ENCODE measurements around the gene FAM53A.
"Not testable (repeated sequence)": the region's sequence is repeated elsewhere in the genome, so short reads cannot be mapped to it uniquely, and the experiment has no call there.

Gene FAM53A

DNA sequence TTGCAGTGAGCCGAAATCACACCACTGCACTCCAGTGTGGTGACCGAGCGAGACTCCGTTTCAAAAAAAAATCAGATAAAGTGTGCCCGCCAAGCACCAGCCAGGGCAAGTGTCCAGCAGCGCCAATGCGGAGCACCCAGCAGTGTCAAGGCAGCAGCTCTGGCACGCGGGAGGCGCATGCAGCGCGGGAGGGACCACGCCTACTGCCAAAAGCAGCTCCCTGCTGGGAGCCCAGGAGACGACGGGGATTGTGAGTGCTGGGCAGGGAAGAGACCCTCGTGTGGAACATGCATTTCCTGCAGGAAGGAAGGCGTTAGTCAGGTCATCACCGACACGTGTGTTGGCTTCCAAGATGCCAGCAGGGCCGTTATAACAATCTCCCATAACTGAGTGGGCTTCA, 10.4 kb downstream of the FAM53A start:
- H3K36me3 ChIP-seq (ENCODE audit: control insufficient read depth in 1 of 2, insufficient read depth in 2 of 2, low read length in 2 of 2): no peaks in the 10 kb centered on the region
- H3K9ac ChIP-seq (ENCODE audit: low read depth in 1 of 2, low read length in 2 of 2): no peak overlapping the region
- no peak overlapping the region for H3K4me3 ChIP-seq (ENCODE audit: low read depth in 1 of 2, low read length in 2 of 2)
- no peaks in the 10 kb centered on the region for H3K9me3 ChIP-seq (ENCODE audit: control insufficient read depth in 1 of 2, low read length in 2 of 2)
- no peaks in the 10 kb centered on the region for H3K4me1 ChIP-seq (ENCODE audit: control insufficient read depth in 1 of 2, insufficient read depth in 2 of 2, low read length in 2 of 2)
- H3K27me3 ChIP-seq (ENCODE audit: control insufficient read depth in 1 of 2, insufficient read depth in 2 of 2, low read length in 2 of 2): no peaks in the 10 kb centered on the region
- no peak overlapping the region for H3K27ac ChIP-seq (ENCODE audit: low read depth, low read length)

GRCh38 chr4:1671011-1671410, 13.1 kb downstream of the FAM53A start:
- H3K9me3 ChIP-seq (ENCODE audit: control insufficient read depth in 1 of 2, low read length in 2 of 2); H3K9ac ChIP-seq (ENCODE audit: low read depth in 1 of 2, low read length in 2 of 2); H3K4me3 ChIP-seq (ENCODE audit: low read depth in 1 of 2, low read length in 2 of 2); H3K27ac ChIP-seq (ENCODE audit: low read depth, low read length); H3K36me3 ChIP-seq (ENCODE audit: control insufficient read depth in 1 of 2, insufficient read depth in 2 of 2, low read length in 2 of 2); H3K4me1 ChIP-seq (ENCODE audit: control insufficient read depth in 1 of 2, insufficient read depth in 2 of 2, low read length in 2 of 2); H3K27me3 ChIP-seq (ENCODE audit: control insufficient read depth in 1 of 2, insufficient read depth in 2 of 2, low read length in 2 of 2): not testable (repeated sequence)

DNA sequence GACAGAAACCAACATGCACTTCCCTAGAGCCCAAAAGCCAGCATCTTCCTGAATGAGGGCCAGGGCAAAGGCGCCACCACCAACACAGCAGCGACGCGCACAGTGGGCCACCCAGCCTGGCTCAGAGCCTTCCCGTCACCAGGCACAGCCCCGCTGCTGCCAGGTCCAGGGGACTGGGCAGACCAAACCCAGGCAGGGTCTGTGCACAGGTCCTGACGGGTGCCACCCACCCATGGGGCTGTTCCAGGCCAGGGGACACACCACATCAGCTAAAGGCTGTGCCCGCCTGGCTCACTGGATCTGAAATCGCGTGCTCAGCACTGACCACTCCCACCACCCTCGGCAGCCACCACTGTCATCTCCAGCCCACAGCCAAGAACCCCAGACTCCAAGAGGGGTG, 13.8 kb downstream of the FAM53A start:
- Histone ChIP-seq H3K27me3 (ENCODE audit: control insufficient read depth in 1 of 2, insufficient read depth in 2 of 2, low read length in 2 of 2) (no peaks in the 10 kb centered on the region), H3K4me3 (ENCODE audit: low read depth in 1 of 2, low read length in 2 of 2) (no peak overlapping the region), H3K9me3 (ENCODE audit: control insufficient read depth in 1 of 2, low read length in 2 of 2) (no peaks in the 10 kb centered on the region), H3K9ac (ENCODE audit: low read depth in 1 of 2, low read length in 2 of 2) (no peak overlapping the region), H3K36me3 (ENCODE audit: control insufficient read depth in 1 of 2, insufficient read depth in 2 of 2, low read length in 2 of 2) (no peaks in the 10 kb centered on the region), H3K4me1 (ENCODE audit: control insufficient read depth in 1 of 2, insufficient read depth in 2 of 2, low read length in 2 of 2) (no peaks in the 10 kb centered on the region), H3K27ac (ENCODE audit: low read depth, low read length) (no peak overlapping the region)

GRCh38 chr4:1669850-1670249, 14.3 kb downstream of the FAM53A start:
- Histone ChIP-seq H3K4me1 (ENCODE audit: control insufficient read depth in 1 of 2, insufficient read depth in 2 of 2, low read length in 2 of 2) (no peaks in the 10 kb centered on the region), H3K4me3 (ENCODE audit: low read depth in 1 of 2, low read length in 2 of 2) (no peak overlapping the region), H3K36me3 (ENCODE audit: control insufficient read depth in 1 of 2, insufficient read depth in 2 of 2, low read length in 2 of 2) (no peaks in the 10 kb centered on the region), H3K27me3 (ENCODE audit: control insufficient read depth in 1 of 2, insufficient read depth in 2 of 2, low read length in 2 of 2) (no peaks in the 10 kb centered on the region), H3K9ac (ENCODE audit: low read depth in 1 of 2, low read length in 2 of 2) (no peak overlapping the region), H3K27ac (ENCODE audit: low read depth, low read length) (no peak overlapping the region), H3K9me3 (ENCODE audit: control insufficient read depth in 1 of 2, low read length in 2 of 2) (no peaks in the 10 kb centered on the region)

- H3K9me3 ChIP-seq (ENCODE audit: control insufficient read depth in 1 of 2, low read length in 2 of 2): no peaks in the 10 kb centered on the region
- H3K9ac ChIP-seq (ENCODE audit: low read depth in 1 of 2, low read length in 2 of 2): no peak overlapping the region
- no peaks in the 10 kb centered on the region for H3K27me3 ChIP-seq (ENCODE audit: control insufficient read depth in 1 of 2, insufficient read depth in 2 of 2, low read length in 2 of 2)
- no peaks in the 10 kb centered on the region for H3K4me1 ChIP-seq (ENCODE audit: control insufficient read depth in 1 of 2, insufficient read depth in 2 of 2, low read length in 2 of 2)
- no peaks in the 10 kb centered on the region for H3K36me3 ChIP-seq (ENCODE audit: control insufficient read depth in 1 of 2, insufficient read depth in 2 of 2, low read length in 2 of 2)
- H3K4me3 ChIP-seq (ENCODE audit: low read depth in 1 of 2, low read length in 2 of 2): no peak overlapping the region
- no peak overlapping the region for H3K27ac ChIP-seq (ENCODE audit: low read depth, low read length)
These were observed 14.8 kb downstream of the FAM53A start for GRCh38 chr4:1669270-1669669.

GRCh38 chr4:1668488-1668840, 15.6 kb downstream of the FAM53A start:
- H3K27me3 ChIP-seq (ENCODE audit: control insufficient read depth in 1 of 2, insufficient read depth in 2 of 2, low read length in 2 of 2): no peaks in the 10 kb centered on the region
- H3K9ac ChIP-seq (ENCODE audit: low read depth in 1 of 2, low read length in 2 of 2): no peak overlapping the region
- no peaks in the 10 kb centered on the region for H3K4me1 ChIP-seq (ENCODE audit: control insufficient read depth in 1 of 2, insufficient read depth in 2 of 2, low read length in 2 of 2)
- no peak overlapping the region for H3K4me3 ChIP-seq (ENCODE audit: low read depth in 1 of 2, low read length in 2 of 2)
- no peak overlapping the region for H3K27ac ChIP-seq (ENCODE audit: low read depth, low read length)
- no peaks in the 10 kb centered on the region for H3K9me3 ChIP-seq (ENCODE audit: control insufficient read depth in 1 of 2, low read length in 2 of 2)
- H3K36me3 ChIP-seq (ENCODE audit: control insufficient read depth in 1 of 2, insufficient read depth in 2 of 2, low read length in 2 of 2): no peaks in the 10 kb centered on the region

- Histone ChIP-seq H3K4me3 (ENCODE audit: low read depth in 1 of 2, low read length in 2 of 2) (no peak overlapping the region), H3K27me3 (ENCODE audit: control insufficient read depth in 1 of 2, insufficient read depth in 2 of 2, low read length in 2 of 2) (no peaks in the 10 kb centered on the region), H3K36me3 (ENCODE audit: control insufficient read depth in 1 of 2, insufficient read depth in 2 of 2, low read length in 2 of 2) (no peaks in the 10 kb centered on the region), H3K9ac (ENCODE audit: low read depth in 1 of 2, low read length in 2 of 2) (no peak overlapping the region), H3K4me1 (ENCODE audit: control insufficient read depth in 1 of 2, insufficient read depth in 2 of 2, low read length in 2 of 2) (no peaks in the 10 kb centered on the region), H3K9me3 (ENCODE audit: control insufficient read depth in 1 of 2, low read length in 2 of 2) (no peaks in the 10 kb centered on the region), H3K27ac (ENCODE audit: low read depth, low read length) (no peak overlapping the region)
These were observed 16.8 kb downstream of the FAM53A start for GRCh38 chr4:1667273-1667672.

GRCh38 chr4:1666391-1666790, 17.7 kb downstream of the FAM53A start:
- Histone ChIP-seq H3K27ac (ENCODE audit: low read depth, low read length) (no peak overlapping the region), H3K4me1 (ENCODE audit: control insufficient read depth in 1 of 2, insufficient read depth in 2 of 2, low read length in 2 of 2) (no peaks in the 10 kb centered on the region)

GRCh38 chr4:1664141-1664540, 20.0 kb downstream of the FAM53A start:
- Histone ChIP-seq H3K9me3 (ENCODE audit: control insufficient read depth in 1 of 2, low read length in 2 of 2) (no peaks in the 10 kb centered on the region), H3K9ac (ENCODE audit: low read depth in 1 of 2, low read length in 2 of 2) (no peak overlapping the region), H3K4me1 (ENCODE audit: control insufficient read depth in 1 of 2, insufficient read depth in 2 of 2, low read length in 2 of 2) (no peaks in the 10 kb centered on the region), H3K27me3 (ENCODE audit: control insufficient read depth in 1 of 2, insufficient read depth in 2 of 2, low read length in 2 of 2) (no peaks in the 10 kb centered on the region), H3K36me3 (ENCODE audit: control insufficient read depth in 1 of 2, insufficient read depth in 2 of 2, low read length in 2 of 2) (no peaks in the 10 kb centered on the region), H3K4me3 (ENCODE audit: low read depth in 1 of 2, low read length in 2 of 2) (no peak overlapping the region), H3K27ac (ENCODE audit: low read depth, low read length) (no peak overlapping the region)

More at GRCh38 chr4:1666391-1666790, 17.7 kb downstream of the FAM53A start:
- Histone ChIP-seq H3K4me3 (ENCODE audit: low read depth in 1 of 2, low read length in 2 of 2) (no peak overlapping the region), H3K9ac (ENCODE audit: low read depth in 1 of 2, low read length in 2 of 2) (no peak overlapping the region), H3K27me3 (ENCODE audit: control insufficient read depth in 1 of 2, insufficient read depth in 2 of 2, low read length in 2 of 2) (no peaks in the 10 kb centered on the region), H3K36me3 (ENCODE audit: control insufficient read depth in 1 of 2, insufficient read depth in 2 of 2, low read length in 2 of 2) (no peaks in the 10 kb centered on the region), H3K9me3 (ENCODE audit: control insufficient read depth in 1 of 2, low read length in 2 of 2) (no peaks in the 10 kb centered on the region)

DNA sequence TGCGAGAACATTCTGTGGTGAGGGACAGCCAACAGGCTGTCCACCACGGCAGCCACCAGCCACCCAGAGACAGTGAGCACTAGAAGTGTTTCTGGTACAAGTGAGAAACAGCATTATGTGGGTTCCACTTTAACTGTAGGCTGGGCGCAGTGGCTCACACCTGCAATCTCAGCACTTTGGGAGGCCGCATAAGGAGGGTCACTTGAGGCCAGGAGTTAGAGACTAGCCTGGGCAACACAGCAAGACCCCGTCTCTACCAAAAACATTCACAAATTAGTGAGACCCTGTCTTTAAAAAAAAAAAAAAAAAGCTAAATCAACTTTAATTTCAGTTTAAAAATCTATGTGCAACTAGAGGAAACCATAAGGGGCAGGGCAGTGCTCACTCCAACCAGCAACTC, 20.6 kb downstream of the FAM53A start:
- Histone ChIP-seq H3K27ac (ENCODE audit: low read depth, low read length) (no peak overlapping the region), H3K9ac (ENCODE audit: low read depth in 1 of 2, low read length in 2 of 2) (no peak overlapping the region), H3K9me3 (ENCODE audit: control insufficient read depth in 1 of 2, low read length in 2 of 2) (no peaks in the 10 kb centered on the region), H3K4me3 (ENCODE audit: low read depth in 1 of 2, low read length in 2 of 2) (no peak overlapping the region), H3K36me3 (ENCODE audit: control insufficient read depth in 1 of 2, insufficient read depth in 2 of 2, low read length in 2 of 2) (no peaks in the 10 kb centered on the region), H3K4me1 (ENCODE audit: control insufficient read depth in 1 of 2, insufficient read depth in 2 of 2, low read length in 2 of 2) (no peaks in the 10 kb centered on the region), H3K27me3 (ENCODE audit: control insufficient read depth in 1 of 2, insufficient read depth in 2 of 2, low read length in 2 of 2) (no peaks in the 10 kb centered on the region)

GRCh38 chr4:1661695-1662094, 22.4 kb downstream of the FAM53A start:
- Histone ChIP-seq H3K27ac (ENCODE audit: low read depth, low read length) (no peak overlapping the region), H3K36me3 (ENCODE audit: control insufficient read depth in 1 of 2, insufficient read depth in 2 of 2, low read length in 2 of 2) (no peaks in the 10 kb centered on the region), H3K4me1 (ENCODE audit: control insufficient read depth in 1 of 2, insufficient read depth in 2 of 2, low read length in 2 of 2) (no peaks in the 10 kb centered on the region), H3K9me3 (ENCODE audit: control insufficient read depth in 1 of 2, low read length in 2 of 2) (no peaks in the 10 kb centered on the region), H3K9ac (ENCODE audit: low read depth in 1 of 2, low read length in 2 of 2) (no peak overlapping the region), H3K27me3 (ENCODE audit: control insufficient read depth in 1 of 2, insufficient read depth in 2 of 2, low read length in 2 of 2) (no peaks in the 10 kb centered on the region), H3K4me3 (ENCODE audit: low read depth in 1 of 2, low read length in 2 of 2) (no peak overlapping the region)
